Measurements from ENCODE around the gene TMEM154.

Gene TMEM154

GRCh38 chr4:152705903-152706302 is 26.1 kb upstream of the TMEM154 start:
- ATAC-seq = no peak
- TF ChIP-seq TSHZ2 (CRISPR knock-in tag; IDR thresholded peaks at IDR 0.05) = no peak
- TF ChIP-seq TOX (CRISPR knock-in tag; IDR thresholded peaks at IDR 0.05; ENCODE audit: borderline replicate concordance) = no peak
- TF ChIP-seq TCF4 (CRISPR knock-in tag; IDR thresholded peaks at IDR 0.05; ENCODE audit: borderline replicate concordance) = no peak
- TF ChIP-seq ZC3H10 (CRISPR knock-in tag; IDR thresholded peaks at IDR 0.05) = no peak
- TF ChIP-seq CSRNP3 (CRISPR knock-in tag; IDR thresholded peaks at IDR 0.05) = no peak
- no peak for TF ChIP-seq ZNF70 (CRISPR knock-in tag; IDR thresholded peaks at IDR 0.05)

GRCh38 chr4:152704788-152705187 is 25.0 kb upstream of the TMEM154 start:
- TF ChIP-seq CSDC2 (CRISPR knock-in tag; IDR thresholded peaks at IDR 0.05) (no peak), ISL1 (CRISPR knock-in tag; IDR thresholded peaks at IDR 0.05) (no peak), CREB5 (CRISPR knock-in tag; IDR thresholded peaks at IDR 0.05; ENCODE audit: low read depth) (no peak), SNAI2 (CRISPR knock-in tag; IDR thresholded peaks at IDR 0.05) (no peak), CSRNP3 (CRISPR knock-in tag; IDR thresholded peaks at IDR 0.05) (no peak), ZNF70 (CRISPR knock-in tag; IDR thresholded peaks at IDR 0.05) (no peak), TCF4 (CRISPR knock-in tag; IDR thresholded peaks at IDR 0.05; ENCODE audit: borderline replicate concordance) (no peak), ZNF565 (CRISPR knock-in tag; conservative IDR thresholded peaks at IDR 0.05; ENCODE audit: low read depth) (no peak), GLIS3 (CRISPR knock-in tag; IDR thresholded peaks at IDR 0.05) (no peak)
- ATAC-seq = no peak

- TF ChIP-seq TSHZ2 (CRISPR knock-in tag; IDR thresholded peaks at IDR 0.05) (no peak), TOX (CRISPR knock-in tag; IDR thresholded peaks at IDR 0.05; ENCODE audit: borderline replicate concordance) (no peak), TCF4 (CRISPR knock-in tag; IDR thresholded peaks at IDR 0.05; ENCODE audit: borderline replicate concordance) (no peak), ZC3H10 (CRISPR knock-in tag; IDR thresholded peaks at IDR 0.05) (no peak), ZNF70 (CRISPR knock-in tag; IDR thresholded peaks at IDR 0.05) (no peak), ISL1 (CRISPR knock-in tag; IDR thresholded peaks at IDR 0.05) (no peak), POU6F1 (CRISPR knock-in tag; IDR thresholded peaks at IDR 0.05; ENCODE audit: borderline replicate concordance, low read depth) (no peak), ZFP3 (CRISPR knock-in tag; IDR thresholded peaks at IDR 0.05) (no peak), ZNF565 (CRISPR knock-in tag; conservative IDR thresholded peaks at IDR 0.05; ENCODE audit: low read depth) (no peak), ESRRG (CRISPR knock-in tag; IDR thresholded peaks at IDR 0.05) (no peak), SNAI2 (CRISPR knock-in tag; IDR thresholded peaks at IDR 0.05) (no peak), ZNF8 (CRISPR knock-in tag; IDR thresholded peaks at IDR 0.05) (no peak), BACH2 (CRISPR knock-in tag; IDR thresholded peaks at IDR 0.05; ENCODE audit: borderline replicate concordance) (no peak), GLIS3 (CRISPR knock-in tag; IDR thresholded peaks at IDR 0.05) (no peak)
- no peak for ATAC-seq
Observed at GRCh38 chr4:152700151-152700550, 20.4 kb upstream of the TMEM154 start.
